Dendritic cell treated with granulocyte-macrophage colony-stimulating factor and Interleukin-4, amounts not matched to agents 40 ng/mL and 50 ng/mL, for 4 days (primary cell): ENCODE measurements around the gene FRMD6.
"Not testable (repeated sequence)": the region's sequence is repeated elsewhere in the genome, so short reads cannot be mapped to it uniquely, and the experiment has no call there.

ENCODE experiments used
- H3K27ac Mint-ChIP-seq: one replicate; pipeline ENCODE4 v1.8.0; 2022; ENCODE audit warnings: mild to moderate bottlenecking, mixed read lengths
- H3K27me3 Mint-ChIP-seq: one replicate; pipeline ENCODE4 v1.8.0; 2022; ENCODE audit warnings: mild to moderate bottlenecking, mixed read lengths
- H3K36me3 Mint-ChIP-seq: one replicate; pipeline ENCODE4 v1.8.0; 2022; ENCODE audit warnings: low read depth, mixed read lengths
- H3K4me1 Mint-ChIP-seq: one replicate; pipeline ENCODE4 v1.8.0; 2022; ENCODE audit warnings: low read depth, mixed read lengths
- H3K4me3 Mint-ChIP-seq: one replicate; pipeline ENCODE4 v1.8.0; 2022; ENCODE audit warnings: mild to moderate bottlenecking, moderate library complexity, mixed read lengths
- H3K9me3 Mint-ChIP-seq: one replicate; pipeline ENCODE4 v1.8.0; 2022; ENCODE audit warnings: mixed read lengths
- intact Hi-C: fragments of 100-400 bp; cut with micrococcal nuclease; formaldehyde crosslinking; loops from one replicate; pipeline ENCODE4 v1.15.0; 2022

The FRMD6 gene

GRCh38 chr14:51766586-51766985 lies 114.9 kb downstream of the FRMD6 start:
- H3K36me3 Mint-ChIP-seq, H3K9me3 Mint-ChIP-seq, intact Hi-C loops: not testable (repeated sequence)
- Mint-ChIP-seq H3K27ac (peak overlapping the region; percentile 87), H3K4me3 (peak overlapping the region; percentile 56), H3K27me3 (peaks cover 31% of the 10 kb centered on the region), H3K4me1 (peaks cover 30% of the 10 kb centered on the region)

GRCh38 chr14:51769261-51769660 lies 117.6 kb downstream of the FRMD6 start:
- H3K4me1 Mint-ChIP-seq: peaks cover 30% of the 10 kb centered on the region
- H3K4me3 Mint-ChIP-seq, H3K36me3 Mint-ChIP-seq, intact Hi-C loops, H3K27ac Mint-ChIP-seq, H3K9me3 Mint-ChIP-seq: not testable (repeated sequence)
- H3K27me3 Mint-ChIP-seq: peaks cover 21% of the 10 kb centered on the region

GRCh38 chr14:51774209-51774608 lies 122.5 kb downstream of the FRMD6 start:
- H3K27me3 Mint-ChIP-seq: peaks cover 21% of the 10 kb centered on the region
- H3K4me3 Mint-ChIP-seq: no peak overlapping the region
- peaks cover 8% of the 10 kb centered on the region for H3K4me1 Mint-ChIP-seq
- no peaks in the 10 kb centered on the region for H3K36me3 Mint-ChIP-seq
- no peaks in the 10 kb centered on the region for H3K9me3 Mint-ChIP-seq
- no peak overlapping the region for H3K27ac Mint-ChIP-seq
- intact Hi-C loops: no loop called here

GRCh38 chr14:51776102-51776894 lies 124.6 kb downstream of the FRMD6 start:
- peaks cover 15% of the 10 kb centered on the region for H3K4me1 Mint-ChIP-seq
- intact Hi-C loops: loop anchor here (1.0 kb wide), 1 partner anchor 493 kb away; no protein-coding TSS in a partner anchor
- H3K9me3 Mint-ChIP-seq: no peaks in the 10 kb centered on the region
- H3K27me3 Mint-ChIP-seq: peaks cover 19% of the 10 kb centered on the region
- no peak overlapping the region for H3K27ac Mint-ChIP-seq
- no peak overlapping the region for H3K4me3 Mint-ChIP-seq
- no peaks in the 10 kb centered on the region for H3K36me3 Mint-ChIP-seq

GRCh38 chr14:51780006-51780692 lies 128.4 kb downstream of the FRMD6 start:
- Mint-ChIP-seq H3K27me3 (peaks cover 20% of the 10 kb centered on the region), H3K4me1 (peaks cover 24% of the 10 kb centered on the region), H3K27ac (no peak overlapping the region), H3K9me3 (peaks cover 7% of the 10 kb centered on the region), H3K36me3 (peaks cover 4% of the 10 kb centered on the region), H3K4me3 (no peak overlapping the region)
- intact Hi-C loops: loop anchor here (2.0 to 5.0 kb wide), 4 partner anchors 62 to 409 kb away; partner anchors contain the start of gene FRMD6
